LNCAP (cell line): ENCODE data around the gene MAP3K5.

Experiments used
- CTCF ChIP-seq: fragments of 450-650 bp; IDR thresholded peaks from 2 replicates; pipeline ENCODE4 v1.5.1; 2017; ENCODE audit warnings: mild to moderate bottlenecking

MAP3K5 gene

GRCh38 chr6:136728033-136728939 is 64.0 kb downstream of the MAP3K5 start:
- TF ChIP-seq CTCF, result no peak

GRCh38 chr6:136726837-136727557 is 65.3 kb downstream of the MAP3K5 start:
- TF ChIP-seq CTCF, result no peak

GRCh38 chr6:136725124-136725523 is 67.2 kb downstream of the MAP3K5 start:
- TF ChIP-seq CTCF, result no peak

- TF ChIP-seq CTCF, result no peak
These were observed 68.5 kb downstream of the MAP3K5 start for GRCh38 chr6:136723780-136724179.

GRCh38 chr6:136721467-136721866 is 70.8 kb downstream of the MAP3K5 start:
- no peak for TF ChIP-seq CTCF

GRCh38 chr6:136720045-136720770 is 72.1 kb downstream of the MAP3K5 start:
- TF ChIP-seq CTCF, result no peak

GRCh38 chr6:136719280-136720044 is 72.8 kb downstream of the MAP3K5 start:
- TF ChIP-seq CTCF, result no peak
